ENCODE results near the gene SRP14.

- no peak for TF ChIP-seq CTCF (conservative IDR thresholded peaks at IDR 0.05; ENCODE audit: low read length)
- no peak for TF ChIP-seq EZH2phosphoT487 (IDR thresholded peaks at IDR 0.05; ENCODE audit: borderline replicate concordance, low read depth, low read length)
Observed at GRCh38 chr15:40087991-40088928, 49.3 kb upstream of the SRP14 start.
